GM19372 (cell line): ENCODE results near the gene TUT7.

Experiments
- ATAC-seq: cut with Tn5 transposase; IDR thresholded peaks from one replicate; pipeline ENCODE4 v1.9.1; 2021; ENCODE audit warnings: mild to moderate bottlenecking, low read depth, moderate library complexity; ENCODE audit not compliant: unreplicated experiment

The TUT7 gene

DNA sequence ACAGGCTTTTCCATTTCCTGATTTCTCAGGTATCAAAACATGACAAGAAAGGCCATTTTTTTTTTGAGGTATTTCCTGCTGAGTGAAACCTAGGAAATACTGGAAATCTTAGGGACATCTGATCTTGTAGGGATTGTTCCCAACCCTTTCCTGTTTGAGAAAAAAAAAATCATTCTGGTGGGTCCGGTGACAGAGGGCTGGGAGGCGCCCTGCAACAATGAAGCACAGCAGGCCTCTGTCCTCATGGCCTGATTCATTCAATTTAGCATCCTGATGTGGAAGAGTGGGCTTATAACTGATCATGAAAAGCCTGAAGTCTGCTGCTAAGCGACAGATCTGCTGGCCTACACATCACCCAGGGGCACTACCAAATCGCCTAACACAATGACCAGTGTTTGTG is 91.7 kb downstream of the TUT7 start:
- ATAC-seq = no peak

DNA sequence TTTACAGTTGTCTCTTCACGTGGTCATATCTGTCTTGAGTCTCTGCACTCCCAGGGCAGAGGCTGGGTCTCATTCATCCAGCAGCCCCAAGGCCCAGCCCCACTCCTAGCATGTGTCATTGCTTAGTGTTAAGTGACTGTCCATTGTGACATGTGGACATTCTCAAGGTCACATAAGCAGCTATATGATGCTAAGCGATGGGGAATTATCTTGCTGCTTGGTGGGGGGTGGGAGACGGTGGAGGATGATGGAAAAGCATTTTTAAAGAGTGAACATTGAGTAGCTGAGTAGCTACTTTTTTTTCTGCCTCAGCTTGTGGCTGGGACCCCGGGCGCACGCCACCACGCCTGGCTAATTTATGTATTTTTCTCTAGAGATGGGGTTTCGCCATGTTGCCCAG is 94.7 kb downstream of the TUT7 start, which contains the start of gene C9orf153:
TSS of gene C9orf153 (minus strand) at position 101 of the 400 bp plus-strand sequence. CDS start 30,054 bp downstream, outside the sequence.
- ATAC-seq = no peak

DNA sequence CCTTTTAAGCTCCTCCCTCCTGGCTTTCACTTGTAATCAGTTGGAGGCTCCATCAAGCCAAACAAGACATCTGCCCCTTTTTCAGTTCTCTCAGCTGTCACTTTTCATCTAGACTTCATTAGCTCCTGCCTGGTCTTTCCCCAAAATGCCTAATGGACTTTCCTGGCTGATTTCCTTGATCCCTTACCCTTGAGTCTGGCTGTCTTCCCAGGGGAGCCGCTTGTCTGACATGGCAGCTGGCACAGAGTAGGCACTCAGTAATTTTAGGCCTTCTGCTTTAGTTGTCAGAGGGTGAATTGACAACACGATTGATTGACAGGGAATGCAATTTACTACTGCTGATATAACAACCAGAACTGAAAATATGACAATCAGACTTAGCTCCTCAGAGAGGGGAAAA is 96.8 kb downstream of the TUT7 start:
- no peak for ATAC-seq

DNA sequence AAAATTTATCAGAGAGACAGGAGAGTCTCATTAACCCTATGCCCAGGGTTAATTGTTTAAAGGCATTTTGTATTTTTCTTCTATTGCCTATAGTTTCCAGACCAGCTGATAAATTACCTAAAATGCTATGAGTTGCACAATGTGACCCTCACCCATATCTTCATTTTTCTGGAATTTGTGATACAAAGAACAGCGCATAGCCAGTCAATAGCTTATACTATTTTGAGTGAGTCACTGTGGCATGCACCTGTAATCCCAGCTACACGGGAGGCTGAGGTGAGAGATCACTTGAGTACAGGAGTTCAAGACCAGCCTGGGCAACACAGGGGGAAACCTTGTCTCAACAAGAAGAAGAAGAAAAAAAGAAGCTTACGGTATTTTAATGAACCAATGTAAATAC is 97.6 kb downstream of the TUT7 start:
- ATAC-seq = no peak

DNA sequence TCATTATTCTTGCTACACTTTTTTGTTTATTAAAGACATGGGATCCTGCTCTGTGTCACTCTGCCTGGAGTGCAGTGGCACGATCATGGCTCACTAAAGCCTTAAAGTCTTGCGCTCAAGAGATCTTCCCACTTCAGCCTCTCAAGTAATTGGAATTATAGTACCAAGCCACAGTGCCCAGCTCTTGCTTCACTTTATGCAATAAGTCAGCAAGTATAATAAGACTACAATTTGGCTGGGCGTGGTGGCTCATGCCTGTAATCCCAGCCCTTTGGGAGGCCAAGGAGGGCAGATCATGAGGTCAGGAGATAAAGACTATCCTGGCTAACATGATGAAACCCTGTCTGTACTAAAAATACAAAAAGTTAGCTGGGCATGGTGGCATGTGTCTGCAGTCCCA is 100.6 kb downstream of the TUT7 start:
- no peak for ATAC-seq

DNA sequence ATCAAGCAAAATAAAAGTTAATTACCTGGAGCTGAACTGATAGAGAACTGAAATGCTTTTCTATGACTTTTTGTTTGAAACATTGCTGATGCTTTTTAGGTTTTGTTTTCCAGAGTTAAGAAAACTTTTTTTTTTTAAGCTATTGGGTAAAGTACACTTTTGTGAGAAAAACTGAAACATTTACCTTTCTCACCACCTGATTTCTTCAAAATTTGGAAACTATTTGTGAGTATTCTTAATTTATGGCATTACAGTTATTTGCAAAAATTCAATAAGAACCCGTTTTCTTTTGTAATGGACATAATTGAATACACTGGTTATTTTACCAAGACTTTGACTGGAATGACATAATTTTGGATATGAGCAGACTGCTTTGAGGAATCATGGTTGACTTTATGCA is 101.3 kb downstream of the TUT7 start:
- ATAC-seq = no peak

DNA sequence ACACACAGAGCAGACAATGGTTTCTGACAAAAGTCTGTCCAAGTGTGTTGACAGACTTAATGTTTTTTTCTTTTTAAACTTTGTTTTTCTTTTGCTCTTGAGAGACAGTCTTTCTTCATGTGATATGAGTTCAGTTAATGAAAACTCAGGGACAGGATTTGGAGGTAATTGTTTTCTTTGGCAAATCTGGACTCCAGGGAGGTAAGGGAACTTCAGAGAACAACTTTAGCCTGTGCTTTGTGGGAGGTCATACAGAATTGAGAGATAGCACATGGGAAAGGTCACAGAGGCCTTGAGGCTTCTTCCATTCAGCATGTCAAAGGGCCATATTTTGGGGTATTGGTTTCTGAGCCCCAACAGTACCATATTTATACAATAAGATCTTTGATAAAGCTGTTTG is 104.1 kb downstream of the TUT7 start:
- ATAC-seq = no peak

DNA sequence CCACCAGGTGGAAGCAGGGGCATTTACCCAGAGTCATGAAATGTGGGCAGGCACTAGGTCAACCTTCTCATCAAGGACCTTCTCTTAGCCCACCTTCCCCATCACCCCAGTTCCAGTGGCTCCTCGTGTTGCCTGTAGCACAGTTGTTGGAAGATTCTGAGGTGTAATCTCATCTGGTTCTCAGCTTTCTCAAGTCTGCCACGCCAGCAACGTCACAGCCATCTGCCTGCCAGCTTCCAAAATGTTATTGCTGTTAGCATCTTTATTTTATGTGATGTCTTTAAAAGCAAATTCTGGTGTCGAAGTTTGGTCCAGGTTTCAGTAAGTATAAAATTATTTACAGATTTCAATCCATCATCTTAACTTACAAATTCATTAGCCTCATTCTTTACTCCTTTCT is 105.5 kb downstream of the TUT7 start:
- ATAC-seq = no peak

DNA sequence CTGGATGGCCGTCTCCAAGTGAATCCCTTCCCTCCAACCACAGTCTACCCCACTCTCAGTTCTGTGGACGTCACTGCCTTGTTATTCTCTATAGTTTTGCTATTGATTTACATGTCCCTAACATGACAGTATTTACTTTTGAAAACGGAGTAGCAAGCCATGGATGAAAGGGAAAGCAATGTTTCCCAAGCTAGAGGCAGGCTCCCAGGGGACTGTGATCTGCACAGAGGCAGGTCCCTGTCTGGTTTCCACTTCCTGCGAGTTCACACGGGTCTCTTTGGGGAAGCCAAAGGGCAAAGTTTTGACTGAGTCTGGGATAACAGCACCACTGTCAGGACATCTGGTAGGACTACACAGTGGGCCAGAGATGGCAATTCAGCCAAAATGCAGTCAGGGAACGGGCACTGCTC is 107.5 kb downstream of the TUT7 start:
- ATAC-seq = peak; percentile 74

DNA sequence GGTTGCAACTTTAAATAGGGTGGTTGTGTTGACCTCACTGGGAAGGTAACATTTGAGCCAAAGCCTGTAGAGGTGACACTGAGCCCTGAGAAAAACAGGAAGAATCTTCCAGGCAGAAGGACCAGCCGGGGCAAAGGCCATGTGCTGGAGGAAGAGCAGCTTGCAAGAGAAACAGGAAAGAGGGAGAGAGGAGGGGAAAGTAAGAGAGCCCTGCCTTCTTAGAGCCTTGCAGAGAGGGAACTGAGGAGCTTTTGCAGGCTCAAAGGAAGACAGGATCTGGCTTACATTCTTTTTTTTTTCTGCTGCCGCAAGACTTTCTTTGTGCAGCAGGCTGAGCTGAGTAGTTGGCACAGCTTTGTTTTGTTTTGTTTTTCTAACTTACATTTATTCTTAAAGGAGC is 112.1 kb downstream of the TUT7 start:
- no peak for ATAC-seq

DNA sequence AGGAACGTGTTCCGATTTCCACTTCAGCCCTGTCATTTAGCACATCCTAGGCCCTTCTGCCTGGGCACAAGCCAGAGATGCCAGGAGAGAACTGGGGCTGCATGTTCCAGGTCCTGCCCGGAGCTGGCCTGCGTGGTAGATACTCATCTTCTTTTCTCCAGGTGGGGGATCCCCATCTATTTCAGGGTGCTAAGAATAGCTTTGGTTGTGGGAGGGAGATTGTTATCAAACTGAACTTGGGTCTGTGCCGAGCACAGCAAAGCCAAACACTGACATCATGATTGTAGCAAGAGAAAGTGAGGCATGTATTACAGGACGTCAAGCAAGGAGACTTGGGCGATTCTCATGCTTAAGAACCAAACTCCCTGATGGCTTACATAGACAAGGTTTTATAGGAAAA is 113.0 kb downstream of the TUT7 start:
- ATAC-seq = no peak

DNA sequence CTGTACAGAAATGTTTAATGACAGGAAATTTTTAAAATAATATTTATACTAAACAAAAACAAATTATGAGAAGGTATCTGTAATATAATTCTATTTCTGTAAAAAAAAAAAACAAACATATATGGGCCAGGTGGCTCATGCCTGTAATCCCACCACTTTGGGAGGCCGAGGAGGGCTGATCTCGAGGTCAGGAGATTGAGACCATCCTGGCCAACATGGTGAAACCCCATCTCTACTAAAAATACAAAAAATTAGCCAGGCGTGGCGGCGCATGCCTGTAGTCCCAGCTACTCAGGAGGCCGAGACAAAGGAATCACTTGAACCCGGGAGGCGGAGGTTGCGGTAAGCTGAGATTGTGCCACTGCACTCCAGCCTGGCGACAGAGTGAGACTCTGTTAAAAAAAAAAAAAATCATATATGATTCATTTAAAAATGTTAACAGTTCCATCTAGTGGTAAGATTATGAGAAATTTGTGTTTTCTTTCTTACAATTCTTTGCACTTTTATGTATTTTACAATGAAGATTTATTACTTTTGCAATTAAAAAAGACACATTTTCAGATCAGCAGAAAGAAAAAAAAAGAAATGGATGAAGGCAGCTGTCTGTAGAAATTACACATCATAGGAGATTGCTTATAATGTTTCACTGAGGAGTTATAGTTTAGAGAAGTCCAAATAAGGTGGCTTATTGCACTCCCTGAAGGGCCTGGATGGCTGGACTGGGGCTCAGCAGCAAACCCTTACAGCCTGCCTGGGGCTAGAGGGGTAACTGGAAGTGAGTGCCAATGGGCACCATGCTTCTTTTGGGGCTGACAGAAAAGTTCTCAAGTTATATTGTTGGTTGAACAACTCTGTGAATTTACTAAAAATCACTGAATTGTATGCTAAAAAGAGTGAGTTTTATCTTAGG is 115.1 kb downstream of the TUT7 start:
- ATAC-seq = no peak
